Stimulated activated CD4-positive, alpha-beta T cell treated with anti-CD3 and anti-CD28 coated beads, Interleukin-4, amount 100 ng/mL, for 4 hours (primary cell): Measurements from ENCODE around the gene ATOH8.
"Not testable (repeated sequence)": the region's sequence is repeated elsewhere in the genome, so short reads cannot be mapped to it uniquely, and the experiment has no call there.

Source experiments
- DNase-seq, 2 experiments: peaks; one replicate each; pipeline ENCODE4 v3.0.0-alpha.2; 2020

Gene ATOH8

GRCh38 chr2:85806358-85807118 is 52.7 kb downstream of the ATOH8 start:
- no peak for DNase-seq

- no peak for DNase-seq
Measured at GRCh38 chr2:85807756-85808155, 54.0 kb downstream of the ATOH8 start.

- no peak for DNase-seq
Measured at GRCh38 chr2:85810371-85811179, 56.8 kb downstream of the ATOH8 start.

DNA sequence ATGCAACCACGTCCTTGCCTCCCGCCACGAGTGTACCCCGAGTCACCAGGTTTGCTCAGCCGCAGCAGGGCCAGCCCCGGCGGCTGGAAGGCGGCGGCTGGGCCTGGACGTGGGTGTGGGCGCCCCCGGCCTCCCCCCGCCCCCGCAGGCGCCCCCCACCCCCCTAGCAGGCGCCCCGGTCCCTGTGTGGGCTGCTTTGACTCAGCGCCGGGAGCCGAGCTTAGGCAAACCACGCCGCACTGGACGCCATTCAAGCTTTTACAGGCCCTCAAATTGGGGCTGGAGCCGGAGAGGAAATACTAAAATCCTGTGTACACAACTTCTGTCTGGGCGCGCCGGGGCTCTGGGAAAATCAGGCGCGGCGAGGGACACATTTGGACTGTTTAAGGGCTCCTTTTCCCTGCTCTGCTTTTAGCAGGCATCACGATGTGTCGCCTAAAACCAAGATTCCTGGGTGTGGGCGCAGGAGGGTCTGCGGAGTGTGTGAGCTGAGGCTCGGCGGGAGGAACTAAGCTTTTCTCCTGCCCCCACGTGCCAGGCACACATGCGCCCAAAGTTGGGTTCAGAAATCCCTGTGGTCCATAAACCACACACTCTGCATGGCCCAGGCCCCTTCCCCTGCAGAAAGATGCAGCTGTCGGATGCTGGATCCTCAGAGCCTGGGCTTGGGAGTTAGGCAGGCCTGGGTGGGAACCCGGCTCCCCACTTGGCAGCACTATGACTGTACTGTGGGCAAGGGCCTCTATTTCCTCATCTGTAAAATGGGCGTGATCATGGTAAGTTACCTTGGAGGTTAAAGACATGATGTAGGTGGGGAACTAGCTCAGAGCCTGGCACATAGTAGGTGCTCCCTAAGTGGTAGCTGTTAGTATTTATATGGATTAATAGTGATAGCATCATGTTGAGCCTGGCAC is 57.6 kb downstream of the ATOH8 start:
- no peak for DNase-seq

DNA sequence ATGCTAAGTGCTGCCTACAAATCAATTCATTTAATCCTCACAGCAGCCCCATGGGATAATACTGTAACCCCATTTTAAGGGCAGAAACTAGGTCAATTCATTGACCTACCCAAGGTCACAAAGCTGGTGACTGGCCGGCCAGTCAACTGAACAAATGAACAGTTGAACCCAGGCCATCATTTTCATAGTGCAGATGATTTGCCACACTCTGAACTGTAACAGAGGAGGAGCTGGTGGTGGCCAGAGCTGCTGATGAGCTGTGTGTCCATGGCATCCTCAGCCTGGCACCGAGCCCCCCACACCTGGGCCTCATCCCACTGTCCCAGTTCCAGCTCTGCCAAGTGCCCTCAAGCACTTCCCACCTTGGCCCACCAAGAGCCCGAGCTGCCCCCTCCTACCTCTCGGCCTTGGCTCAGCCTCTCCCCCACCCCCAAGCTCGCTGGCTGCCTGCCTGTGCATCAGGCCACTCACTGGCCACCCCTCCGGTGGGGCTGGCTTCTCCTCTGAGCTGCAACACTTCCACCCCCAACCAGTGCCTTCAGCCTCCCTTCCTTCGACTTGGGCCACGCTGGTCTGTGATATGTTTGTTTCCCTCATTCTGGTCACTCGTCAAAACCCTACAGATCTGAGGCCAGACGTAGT is 58.4 kb downstream of the ATOH8 start:
- DNase-seq = no peak

- DNase-seq = no peak
Measured at GRCh38 chr2:85813211-85813981, 59.6 kb downstream of the ATOH8 start.

DNA sequence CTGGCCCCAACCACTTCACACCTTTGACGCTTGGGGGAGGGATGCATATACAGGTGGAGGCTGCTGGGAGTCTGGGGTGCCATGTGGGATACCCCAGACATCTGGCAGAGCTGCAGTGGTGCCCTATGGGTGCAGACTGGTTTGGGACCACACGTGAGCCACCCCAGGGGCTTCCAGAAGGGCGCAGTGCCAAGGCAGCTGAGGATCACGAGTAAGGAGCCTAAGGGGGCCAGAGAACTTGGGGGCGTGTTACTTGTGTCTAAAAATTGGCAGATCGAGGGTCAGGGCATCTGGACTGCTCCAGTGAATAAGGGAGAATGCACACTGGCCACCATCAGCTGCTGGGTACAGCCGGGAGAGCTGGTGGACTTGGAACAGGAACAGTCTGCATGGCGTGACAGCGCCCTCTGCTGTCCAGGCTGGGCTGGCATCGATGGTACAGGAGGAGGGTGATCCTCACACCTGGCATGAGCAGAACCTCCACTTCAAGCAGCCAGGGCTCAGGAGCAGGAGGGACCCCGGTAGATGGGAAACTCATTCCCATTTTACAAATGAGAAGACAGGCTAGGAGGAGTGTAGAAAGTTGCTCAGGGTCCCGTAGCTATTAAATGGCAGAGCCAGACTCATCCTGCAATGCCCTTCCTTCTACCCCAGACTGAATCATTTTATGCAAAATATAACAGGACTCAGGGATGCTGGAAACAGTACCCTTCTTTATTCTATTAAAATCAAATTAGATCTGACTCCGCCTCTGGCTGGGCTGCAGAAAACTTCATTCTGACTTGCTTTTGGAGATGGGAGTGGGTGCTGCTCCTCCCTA is 60.4 kb downstream of the ATOH8 start:
- DNase-seq = peak; percentile 67 to 78

DNA sequence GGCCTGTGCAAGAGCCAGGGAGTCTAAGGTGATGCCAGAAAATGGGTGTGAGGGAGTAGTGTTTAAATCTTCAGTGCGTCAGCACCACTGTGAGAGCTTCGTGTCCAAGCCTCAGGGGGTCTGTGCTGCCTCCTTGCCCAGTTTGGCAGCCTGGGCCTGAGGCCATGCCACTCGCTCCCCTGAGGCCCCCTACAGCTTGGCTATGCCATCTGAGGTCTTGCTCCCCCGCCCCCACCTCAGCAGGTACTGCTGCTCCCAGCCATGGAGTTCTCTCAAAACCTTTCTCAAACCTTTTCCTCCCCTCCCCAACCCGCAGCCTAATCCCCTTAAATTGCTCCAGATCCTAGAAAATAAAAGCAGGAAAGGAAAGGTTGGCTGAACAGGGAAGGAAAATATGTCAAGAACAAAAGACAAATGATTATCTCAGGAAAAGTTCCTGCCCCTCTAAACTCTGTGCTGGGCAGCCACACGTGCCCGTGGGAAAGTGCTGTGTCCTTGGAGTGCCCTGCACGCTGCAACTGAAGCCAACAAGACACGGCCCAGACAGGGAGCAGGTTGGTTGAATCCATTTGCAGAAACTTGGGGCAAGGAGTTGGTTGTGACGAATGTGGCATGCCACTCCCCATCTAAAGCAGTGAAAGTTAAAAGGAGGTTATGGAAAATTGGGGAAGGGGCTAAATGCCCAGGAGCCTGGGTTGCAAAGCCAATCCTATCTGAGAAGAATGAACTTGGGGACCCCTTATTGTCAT is 61.2 kb downstream of the ATOH8 start:
- no peak for DNase-seq

DNA sequence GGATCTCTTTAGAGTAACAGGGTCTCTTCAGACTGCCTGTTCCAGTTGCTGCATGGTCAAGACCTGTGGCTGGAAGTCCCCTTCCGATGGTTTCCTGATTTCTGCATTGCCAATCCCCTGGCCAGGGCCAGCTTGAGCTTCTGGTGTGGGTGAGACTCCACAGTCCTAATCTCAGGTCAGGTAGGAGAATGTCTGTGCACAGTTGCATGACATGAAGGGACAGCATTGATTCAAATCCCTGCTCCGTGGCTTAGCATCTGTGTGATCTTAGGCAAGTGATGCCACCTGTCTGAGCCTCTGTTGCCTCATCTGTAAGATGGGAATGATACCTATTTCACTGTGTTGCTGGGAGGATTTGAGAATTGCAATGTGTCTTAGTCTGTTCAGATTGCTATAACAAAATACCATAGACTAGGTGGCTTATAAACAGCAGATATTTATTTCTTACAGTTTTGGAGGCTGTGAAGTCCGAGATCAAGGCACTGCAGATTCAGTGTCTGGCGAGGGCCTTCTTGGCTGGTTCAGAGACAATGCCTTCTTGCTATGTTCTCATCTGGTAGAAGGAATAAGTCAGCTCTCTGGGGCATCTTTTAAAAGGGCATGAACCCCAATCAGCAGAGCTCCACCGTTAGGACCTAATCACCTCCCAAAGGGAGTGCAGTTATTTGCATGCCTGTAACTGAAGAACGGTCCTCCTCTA is 66.2 kb downstream of the ATOH8 start:
- no peak for DNase-seq

DNA sequence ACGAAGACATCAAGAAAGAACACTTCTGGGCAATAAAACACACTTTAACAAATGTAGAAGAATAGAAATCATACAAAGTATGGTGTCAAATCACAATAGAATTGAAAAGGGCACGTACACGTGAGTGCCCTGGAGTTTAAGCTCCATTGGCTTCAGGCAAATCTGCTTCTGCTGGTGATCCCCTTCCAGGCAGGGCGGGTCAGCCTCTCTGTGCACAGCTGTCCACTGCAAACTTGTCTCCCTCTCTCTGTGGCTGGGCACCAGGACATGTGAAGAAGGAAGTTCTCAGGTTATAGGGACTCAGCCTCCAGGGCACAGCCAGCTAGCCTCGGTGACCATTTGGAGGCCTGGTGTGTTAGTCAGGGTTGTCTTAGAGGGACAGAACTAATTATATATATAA is 69.0 kb downstream of the ATOH8 start:
- DNase-seq = no peak

DNA sequence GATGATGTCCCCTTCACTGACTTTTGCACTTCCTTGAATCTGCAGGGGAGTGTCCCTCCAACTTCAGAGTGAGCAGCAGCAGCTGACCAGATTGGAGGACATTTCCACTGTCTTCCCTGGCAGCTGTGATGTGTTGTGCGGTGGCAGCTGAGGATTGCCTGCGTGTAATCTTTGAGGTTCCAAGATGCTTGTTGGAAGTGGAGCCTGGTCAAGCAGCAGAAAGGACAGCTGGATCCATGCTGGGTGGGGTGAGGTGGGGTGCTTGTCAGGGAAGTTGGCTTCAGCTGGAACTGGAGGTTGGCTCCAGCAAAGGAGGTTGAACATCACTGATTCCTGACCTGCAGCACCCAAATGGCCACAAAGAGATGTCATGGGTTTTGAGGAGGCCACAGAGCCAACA is 70.2 kb downstream of the ATOH8 start:
- DNase-seq = no peak

GRCh38 chr2:85826990-85827878 is 73.4 kb downstream of the ATOH8 start:
- peak; percentile 68 to 78 for DNase-seq

DNA sequence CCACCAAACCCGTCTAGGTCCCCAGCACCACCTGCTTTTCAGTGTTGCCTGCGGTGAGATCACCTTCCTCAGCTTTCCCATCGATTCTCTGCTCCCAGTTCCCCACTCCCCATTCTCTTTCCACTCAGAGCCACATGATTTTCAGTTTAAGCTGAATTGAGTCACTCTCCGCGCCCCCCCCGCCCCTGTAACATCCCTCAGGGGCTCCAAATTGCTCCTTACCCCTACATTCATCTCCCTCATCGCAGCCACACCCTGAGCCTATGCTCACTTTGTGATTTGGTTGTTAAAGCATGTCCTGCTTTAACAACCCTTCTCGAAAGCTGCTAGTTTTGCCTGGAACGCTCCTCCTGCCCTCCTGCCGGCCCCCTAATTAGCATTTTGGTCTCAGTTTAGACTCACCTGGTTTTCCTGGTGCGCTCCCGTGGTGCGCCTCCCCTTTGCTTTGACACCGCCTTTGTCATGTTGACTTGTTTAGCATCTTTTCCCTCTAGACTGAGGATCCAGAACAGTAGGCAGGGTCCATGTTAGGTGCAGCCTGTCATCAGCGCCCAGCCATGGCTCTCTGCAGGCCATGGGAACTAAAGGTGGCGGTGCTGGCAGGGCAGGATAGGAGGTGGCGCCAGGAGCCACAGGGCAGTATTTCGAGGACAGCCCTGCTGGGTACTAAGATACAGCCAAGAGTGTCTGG is 74.2 kb downstream of the ATOH8 start:
- no peak for DNase-seq

DNA sequence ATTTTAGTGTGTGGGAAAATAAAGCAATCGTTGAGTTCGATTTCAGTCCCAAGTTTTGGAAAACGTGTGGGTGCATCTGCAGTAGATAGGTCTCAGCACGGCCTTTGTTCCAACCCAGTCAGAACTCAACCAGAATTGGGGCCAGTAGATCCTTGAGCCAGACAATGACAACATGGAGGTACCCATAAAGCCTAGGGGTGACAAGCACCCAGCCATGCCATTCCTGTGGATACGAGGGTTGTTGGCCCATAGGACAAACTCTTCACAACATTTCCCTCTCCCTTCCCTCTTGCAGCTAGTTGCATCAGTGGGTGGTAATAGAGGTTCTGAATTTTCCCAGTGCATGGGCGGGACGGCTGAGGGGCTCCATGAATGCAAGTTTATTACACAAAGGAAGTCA is 74.9 kb downstream of the ATOH8 start:
- DNase-seq = no peak

GRCh38 chr2:85829394-85829793 is 75.6 kb downstream of the ATOH8 start:
- not testable (repeated sequence) for DNase-seq

DNA sequence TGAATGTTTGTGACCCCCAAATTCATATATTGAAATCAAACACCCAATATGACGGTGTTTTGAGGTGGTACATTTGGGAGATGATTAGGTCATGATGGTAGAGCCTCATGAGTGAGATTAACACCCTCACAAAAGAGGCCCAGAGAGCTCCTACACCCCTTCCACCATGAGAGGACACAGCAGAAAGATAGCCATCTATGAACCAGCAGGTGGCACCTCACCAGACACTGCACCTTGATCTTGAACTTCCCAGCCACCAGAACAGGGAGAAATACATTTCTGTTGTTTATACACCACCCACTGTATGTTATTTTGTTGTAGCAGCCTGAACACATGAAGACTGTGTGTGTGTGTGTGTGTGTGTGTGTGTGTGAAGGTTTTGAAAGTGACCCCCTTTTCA is 76.9 kb downstream of the ATOH8 start:
- DNase-seq = no peak

DNA sequence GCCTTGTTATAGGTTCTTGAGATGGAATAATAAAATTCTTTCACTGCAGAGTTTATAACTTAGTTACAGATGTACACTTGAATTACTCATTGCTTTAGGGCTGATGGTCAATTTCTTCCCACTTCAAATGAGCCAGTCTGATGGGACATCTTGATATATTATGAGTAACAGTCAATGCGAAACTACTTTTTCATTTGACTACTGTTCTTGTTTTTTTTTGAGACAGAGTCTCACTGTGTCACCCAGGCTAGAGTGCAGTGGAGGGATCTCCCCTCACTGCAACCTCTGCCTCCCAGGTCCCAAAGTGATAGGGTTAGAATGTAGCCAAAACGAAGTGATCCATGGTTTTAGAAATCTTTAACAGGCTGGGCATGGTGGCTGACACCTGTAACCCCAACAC is 77.9 kb downstream of the ATOH8 start:
- DNase-seq = no peak

GRCh38 chr2:85834466-85834865 is 80.7 kb downstream of the ATOH8 start:
- no peak for DNase-seq
